Measurements from ENCODE around the gene SSBP4.
"Not testable (repeated sequence)": the region's sequence is repeated elsewhere in the genome, so short reads cannot be mapped to it uniquely, and the experiment has no call there.

SSBP4 gene

DNA sequence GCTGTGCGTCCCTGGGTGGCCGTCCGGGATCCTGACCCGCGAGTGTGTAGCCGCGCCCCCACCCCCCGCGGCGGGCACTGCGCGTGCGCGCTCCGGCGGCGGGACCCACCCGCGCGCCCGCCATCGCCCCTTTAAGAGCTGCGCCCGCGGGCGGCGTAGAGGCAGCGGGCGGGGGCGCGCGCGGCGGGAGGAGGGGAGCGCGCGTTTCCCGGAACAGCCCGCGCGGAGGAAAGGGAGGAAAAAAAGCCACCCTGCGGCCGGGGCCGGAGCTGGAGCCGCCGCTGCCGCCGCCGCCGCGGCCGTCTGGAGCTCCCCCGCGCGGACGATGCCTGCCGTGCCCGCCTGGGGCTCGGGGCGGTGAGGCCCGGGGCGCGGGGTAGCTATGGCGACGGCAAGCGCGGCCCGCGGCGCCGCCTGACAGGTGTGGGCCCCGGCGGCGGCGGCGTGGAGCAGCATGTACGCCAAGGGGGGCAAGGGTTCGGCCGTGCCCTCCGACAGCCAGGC is at the start of gene SSBP4:
SSBP4 (plus strand) TSS at position 204 of the 504 bp plus-strand sequence; CDS start at position 455, 251 bp downstream.
- in situ Hi-C loops (cut with MboI; ENCODE audit: low sequenced_read_pairs), result no loop called here

DNA sequence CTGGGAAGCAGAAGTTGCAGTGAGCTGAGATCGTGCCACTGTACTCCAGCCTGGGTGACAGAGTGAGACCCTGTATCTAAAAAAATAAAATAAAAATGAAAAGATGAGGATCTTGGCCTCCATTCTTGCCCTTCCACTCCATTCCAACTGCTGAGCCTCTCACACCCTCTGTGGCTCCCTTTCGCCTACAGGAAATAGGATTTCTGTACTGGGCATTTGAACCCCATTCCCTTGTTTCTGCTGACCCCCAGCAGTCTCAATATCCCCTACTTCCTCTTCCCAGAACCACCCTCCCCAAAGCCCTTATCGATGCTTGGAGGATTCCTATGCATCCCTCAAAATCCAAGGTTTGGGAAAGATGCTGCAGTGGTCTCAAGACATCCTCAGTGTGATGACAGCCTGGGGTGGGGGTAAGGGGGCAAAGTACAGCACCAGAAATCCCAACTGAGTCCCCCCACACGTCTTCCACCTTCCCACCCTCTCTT is 45.7 kb upstream of the SSBP4 start:
- in situ Hi-C loops (cut with MboI; ENCODE audit: low sequenced_read_pairs), result no loop called here

DNA sequence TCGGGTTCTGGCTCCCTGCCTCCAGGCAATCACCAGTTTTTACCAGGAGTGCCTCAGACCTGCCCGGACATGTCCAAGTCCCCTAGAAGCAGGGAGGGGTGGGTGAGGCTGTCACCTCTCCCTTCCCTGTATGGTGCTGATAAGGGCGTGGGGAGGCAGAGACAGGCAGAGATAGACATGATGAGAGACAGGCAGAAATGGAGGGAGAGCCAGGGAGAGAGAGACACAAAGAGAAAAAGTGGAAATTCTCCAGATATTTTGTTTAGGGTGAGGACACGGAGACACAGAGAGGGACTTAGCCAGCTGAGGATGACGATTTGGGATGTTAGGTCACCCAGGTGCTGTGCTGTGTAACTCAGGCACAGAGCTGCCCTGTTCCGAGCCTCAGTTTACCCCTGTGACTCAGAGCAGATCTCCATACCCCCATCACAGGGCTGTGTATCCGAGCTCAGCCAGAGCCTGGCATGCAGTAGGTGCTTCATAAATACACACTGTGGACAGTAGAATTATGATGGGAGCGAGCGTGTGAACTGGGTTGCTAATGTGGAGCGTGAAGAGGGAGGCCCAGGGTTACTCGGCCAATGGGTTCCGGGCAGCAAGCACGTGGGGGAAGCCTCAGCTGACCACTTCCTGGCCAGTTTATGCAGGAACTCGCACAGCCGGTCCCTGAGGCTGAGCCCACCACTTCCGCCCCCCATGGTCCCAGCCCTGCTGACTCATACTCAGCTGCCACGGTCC is 45.1 kb upstream of the SSBP4 start:
- in situ Hi-C loops (cut with MboI; ENCODE audit: low sequenced_read_pairs), result no loop called here

DNA sequence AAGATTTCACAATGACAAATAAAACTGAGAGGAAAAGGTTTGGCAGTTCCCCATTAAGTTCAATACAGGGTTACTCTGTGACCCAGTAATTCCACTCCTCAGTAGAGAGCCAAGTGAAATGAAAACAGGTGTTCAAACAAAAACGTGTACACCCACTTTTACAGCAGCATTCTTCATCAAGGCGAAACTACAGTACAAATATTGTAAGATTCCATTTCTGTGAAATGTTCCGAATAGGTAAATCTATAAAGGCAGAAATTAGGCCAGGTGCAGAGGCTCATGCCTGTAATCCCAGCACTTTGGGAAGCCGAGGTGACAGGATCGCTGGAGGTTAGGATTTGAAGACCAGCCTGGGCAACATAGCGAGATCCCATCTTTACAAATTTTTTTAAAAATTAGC is 42.2 kb upstream of the SSBP4 start:
- in situ Hi-C loops (cut with MboI; ENCODE audit: low sequenced_read_pairs), result no loop called here

DNA sequence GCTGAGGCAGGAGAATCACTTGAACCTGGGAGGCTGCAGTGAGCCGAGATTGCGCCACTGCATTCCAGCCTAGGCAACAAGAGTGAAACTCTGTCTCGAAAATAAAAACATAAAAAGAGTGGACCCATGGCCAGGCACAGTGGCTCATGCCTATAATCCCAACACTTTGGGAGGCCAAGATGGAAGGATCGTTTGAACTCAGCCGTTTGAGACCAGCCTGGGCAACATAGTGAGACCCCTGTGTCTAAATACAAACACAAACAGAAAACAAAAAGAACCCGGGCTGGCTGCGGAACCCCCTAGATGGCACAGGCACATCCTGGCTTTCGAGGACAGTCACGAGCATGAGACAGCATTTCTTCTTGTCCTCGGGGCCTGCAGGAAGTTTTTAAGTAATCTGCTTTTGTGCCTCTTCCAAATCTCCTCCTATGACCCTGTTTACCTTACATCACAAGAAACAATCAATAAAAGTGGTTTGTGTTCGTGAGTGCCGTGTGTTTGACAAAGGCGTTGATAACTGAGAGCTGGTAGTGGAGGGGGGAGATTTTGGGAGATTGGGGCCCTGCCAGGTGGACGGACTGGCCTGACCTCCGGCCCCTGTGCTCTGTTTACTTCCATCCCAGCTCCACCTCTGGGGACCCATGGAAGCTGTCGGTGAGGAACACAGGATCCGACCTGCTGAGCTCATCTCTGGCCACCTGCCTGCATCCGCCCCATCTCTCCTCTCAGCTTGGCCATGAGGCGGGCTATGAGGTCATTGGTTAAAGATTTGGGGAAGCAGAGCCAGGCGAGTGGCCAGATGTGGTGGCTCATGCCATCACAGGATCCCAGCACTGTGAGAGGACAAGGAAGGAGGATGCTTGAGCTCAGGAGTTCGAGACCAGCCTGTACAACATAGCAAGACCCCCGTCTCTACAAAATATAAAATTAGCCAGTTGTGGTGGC is 39.1 kb upstream of the SSBP4 start:
- in situ Hi-C loops (cut with MboI; ENCODE audit: low sequenced_read_pairs), result no loop called here

DNA sequence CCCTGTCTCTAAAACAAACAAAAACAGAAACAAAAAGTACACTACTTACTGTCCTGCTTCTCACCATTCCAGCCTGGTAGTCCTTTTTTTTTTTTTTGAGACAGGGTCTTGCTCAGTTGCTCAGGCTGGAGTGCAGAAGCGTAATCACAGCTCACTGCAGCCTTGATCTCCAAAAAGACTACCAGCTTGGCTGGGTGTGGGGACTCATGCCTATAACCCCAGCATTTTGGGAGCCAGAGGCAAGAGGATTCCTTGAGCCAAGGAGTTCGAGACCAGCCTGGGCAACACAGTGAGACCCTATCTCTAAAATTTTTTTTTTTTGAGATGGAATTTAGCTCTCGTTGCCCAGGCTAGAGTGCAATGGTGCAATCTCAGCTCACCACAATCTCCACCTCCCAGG is 38.4 kb upstream of the SSBP4 start:
- in situ Hi-C loops (cut with MboI; ENCODE audit: low sequenced_read_pairs), result no loop called here

DNA sequence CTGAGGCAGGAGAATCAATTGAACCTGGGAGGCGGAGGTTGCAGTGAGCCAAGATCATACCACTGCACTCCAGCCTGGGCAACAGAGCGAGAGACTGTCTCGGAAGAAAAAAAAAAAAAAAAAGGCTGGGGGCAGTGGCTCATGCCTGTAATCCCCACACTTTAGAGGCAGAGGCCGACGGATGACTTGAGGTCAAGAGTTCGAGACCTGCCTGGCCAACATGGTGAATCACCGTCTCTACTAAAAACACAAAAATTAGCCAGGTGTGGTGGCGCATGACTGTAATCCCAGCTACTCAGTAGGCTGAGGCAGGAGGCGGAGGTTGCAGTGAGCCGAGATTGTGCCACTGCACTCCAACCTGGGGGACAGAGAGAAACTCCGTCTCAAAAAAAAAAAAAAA is 35.6 kb upstream of the SSBP4 start:
- in situ Hi-C loops (cut with MboI; ENCODE audit: low sequenced_read_pairs), result not testable (repeated sequence)

DNA sequence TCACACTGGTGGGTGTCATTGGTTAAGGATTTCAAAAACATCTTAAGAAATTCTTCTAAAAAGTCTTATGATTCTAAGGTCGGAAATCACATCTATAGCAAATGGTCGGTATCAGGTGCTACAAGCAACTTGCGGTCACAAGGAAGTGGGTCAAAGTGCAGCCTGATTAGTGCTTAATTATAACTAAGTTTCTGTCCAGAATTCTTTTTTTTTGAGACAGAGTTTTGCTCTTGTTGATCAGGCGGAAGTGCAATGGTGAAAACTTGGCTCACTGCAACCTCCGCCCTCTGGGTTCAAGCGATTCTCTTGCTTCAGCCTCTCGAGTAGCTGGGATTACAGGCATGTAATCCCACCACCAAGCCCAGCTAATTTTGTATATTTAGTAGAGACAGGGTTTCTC is 34.4 kb upstream of the SSBP4 start:
- in situ Hi-C loops (cut with MboI; ENCODE audit: low sequenced_read_pairs), result no loop called here

DNA sequence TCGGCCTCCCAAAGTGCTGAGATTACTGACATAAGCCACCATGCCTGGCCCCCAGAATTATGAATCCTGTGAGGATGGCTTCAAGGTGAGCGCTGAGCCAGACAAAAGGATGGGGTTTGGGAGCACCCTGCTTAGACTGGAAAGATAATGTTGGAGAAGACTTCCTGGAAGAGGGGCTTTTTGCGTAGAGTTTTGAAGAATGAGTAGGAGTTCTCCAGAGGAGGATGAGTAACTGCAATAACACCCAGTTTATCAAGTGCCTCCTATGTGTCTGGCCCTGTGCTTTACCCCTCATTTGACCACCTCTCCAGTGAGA is 33.9 kb upstream of the SSBP4 start:
- in situ Hi-C loops (cut with MboI; ENCODE audit: low sequenced_read_pairs), result no loop called here

DNA sequence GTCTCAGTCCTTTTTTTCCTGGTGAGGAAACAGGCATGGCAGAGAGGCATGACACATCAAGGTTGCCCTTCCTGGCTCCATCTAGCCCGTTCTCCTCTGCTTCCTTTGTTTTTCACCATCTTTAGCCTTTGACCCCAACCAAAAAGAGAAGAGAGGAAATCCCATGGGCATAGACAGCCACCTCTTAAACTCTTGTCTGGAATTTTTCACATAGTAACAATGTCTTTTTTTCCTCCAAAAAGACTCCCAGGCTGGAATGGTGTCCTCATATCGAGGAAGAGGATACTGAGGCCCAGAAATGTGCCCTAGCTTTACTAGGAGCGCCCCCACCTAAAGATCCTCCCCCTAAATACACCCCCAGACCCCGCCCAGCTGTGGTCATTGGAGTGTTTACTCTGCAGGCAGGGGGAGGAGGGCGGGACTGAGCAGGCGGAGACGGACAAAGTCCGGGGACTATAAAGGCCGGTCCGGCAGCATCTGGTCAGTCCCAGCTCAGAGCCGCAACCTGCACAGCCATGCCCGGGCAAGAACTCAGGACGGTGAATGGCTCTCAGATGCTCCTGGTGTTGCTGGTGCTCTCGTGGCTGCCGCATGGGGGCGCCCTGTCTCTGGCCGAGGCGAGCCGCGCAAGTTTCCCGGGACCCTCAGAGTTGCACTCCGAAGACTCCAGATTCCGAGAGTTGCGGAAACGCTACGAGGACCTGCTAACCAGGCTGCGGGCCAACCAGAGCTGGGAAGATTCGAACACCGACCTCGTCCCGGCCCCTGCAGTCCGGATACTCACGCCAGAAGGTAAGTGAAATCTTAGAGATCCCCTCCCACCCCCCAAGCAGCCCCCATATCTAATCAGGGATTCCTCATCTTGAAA is 33.3 kb upstream of the SSBP4 start, which contains the start of gene GDF15:
GDF15 (plus strand) TSS at position 484 of the 868 bp plus-strand sequence; CDS start at position 516, 32 bp downstream.
- in situ Hi-C loops (cut with MboI; ENCODE audit: low sequenced_read_pairs), result no loop called here

DNA sequence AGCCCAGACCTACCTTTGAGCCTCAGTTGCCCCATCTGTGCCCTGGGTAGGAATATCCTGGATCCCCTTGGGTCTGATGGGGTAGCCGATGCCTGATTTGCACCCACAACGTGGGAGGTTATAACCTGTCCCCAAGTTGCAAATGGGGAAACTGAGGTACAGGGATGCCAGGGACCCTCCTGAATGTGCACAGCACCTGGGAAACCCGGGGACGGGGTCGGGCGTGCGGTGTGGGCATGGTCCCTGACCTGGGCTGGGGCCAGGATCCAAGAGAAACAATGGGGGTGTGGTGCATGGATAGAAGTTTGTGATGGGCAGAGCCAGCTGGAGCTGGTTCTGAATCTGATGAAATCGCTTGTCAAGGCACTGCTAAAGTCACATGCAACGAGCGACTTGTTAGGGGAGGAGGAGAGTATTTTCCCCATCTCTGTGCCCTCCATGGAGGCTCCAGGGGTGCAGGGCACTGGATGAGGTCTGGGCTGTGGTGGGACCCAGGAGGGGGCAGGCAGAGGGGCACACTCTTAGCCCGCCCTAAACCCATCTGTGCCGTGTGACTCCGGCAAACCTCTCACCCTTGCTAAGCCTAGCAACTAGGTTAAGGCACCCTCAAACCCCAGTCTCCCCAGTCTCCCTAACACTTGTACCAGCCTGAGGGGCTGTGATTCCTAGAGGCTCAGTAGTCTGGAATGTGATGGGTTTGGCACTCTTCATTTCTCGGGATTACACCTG is 32.5 kb upstream of the SSBP4 start:
- in situ Hi-C loops (cut with MboI; ENCODE audit: low sequenced_read_pairs), result no loop called here

DNA sequence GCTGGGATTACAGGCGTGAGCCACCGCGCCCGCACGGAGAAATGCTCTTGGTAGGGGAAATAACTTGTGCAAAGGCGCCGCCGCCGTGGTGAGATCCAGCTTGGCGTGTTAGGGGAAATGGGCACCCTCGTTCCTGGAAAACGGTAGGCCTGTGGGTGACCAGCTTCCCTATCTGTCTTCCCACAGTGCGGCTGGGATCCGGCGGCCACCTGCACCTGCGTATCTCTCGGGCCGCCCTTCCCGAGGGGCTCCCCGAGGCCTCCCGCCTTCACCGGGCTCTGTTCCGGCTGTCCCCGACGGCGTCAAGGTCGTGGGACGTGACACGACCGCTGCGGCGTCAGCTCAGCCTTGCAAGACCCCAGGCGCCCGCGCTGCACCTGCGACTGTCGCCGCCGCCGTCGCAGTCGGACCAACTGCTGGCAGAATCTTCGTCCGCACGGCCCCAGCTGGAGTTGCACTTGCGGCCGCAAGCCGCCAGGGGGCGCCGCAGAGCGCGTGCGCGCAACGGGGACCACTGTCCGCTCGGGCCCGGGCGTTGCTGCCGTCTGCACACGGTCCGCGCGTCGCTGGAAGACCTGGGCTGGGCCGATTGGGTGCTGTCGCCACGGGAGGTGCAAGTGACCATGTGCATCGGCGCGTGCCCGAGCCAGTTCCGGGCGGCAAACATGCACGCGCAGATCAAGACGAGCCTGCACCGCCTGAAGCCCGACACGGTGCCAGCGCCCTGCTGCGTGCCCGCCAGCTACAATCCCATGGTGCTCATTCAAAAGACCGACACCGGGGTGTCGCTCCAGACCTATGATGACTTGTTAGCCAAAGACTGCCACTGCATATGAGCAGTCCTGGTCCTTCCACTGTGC is 30.9 kb upstream of the SSBP4 start:
- in situ Hi-C loops (cut with MboI; ENCODE audit: low sequenced_read_pairs), result no loop called here

DNA sequence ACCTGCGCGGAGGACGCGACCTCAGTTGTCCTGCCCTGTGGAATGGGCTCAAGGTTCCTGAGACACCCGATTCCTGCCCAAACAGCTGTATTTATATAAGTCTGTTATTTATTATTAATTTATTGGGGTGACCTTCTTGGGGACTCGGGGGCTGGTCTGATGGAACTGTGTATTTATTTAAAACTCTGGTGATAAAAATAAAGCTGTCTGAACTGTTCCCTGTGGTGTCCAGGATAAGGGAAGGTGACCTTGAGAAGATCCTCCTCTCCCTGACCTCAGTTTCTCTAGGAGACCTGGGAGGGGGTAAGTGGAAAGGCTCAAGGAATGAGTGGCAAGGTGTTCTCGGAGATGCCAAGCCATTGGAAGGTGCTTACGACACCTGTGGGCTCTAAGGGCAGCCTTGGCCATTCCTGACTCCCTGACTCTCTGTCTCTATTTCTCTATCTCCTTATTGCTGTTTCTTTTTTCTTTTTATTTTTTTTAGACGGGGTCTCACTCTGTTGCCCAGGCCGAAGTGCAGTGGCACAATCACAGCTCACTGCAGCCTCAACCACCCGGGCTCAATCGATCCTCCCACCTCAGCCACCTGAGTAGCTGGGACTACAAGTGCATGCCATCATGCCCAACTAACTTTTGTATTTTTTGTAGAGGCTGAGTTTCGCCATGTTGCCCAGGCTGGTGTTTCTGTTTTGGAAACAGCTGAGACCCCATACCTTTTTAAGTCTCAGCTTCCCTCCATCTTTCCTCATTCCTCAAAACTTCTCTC is 30.1 kb upstream of the SSBP4 start:
- in situ Hi-C loops (cut with MboI; ENCODE audit: low sequenced_read_pairs), result no loop called here

DNA sequence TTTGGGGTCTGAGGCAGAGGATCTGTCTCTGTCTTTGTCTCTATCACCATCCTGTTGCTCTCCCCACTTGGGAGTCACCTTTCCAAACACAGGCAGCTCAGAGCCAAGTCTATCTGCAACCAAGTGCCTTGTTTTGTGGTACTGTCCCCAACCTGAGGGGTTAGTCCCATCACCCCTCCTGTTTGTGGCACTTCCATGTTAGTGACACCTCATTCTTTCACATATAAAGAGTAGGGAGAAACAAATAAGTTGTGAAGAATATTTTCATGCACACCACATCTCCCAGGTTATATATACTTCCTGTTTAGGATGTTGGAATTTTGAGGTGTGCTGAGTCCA is 29.5 kb upstream of the SSBP4 start:
- in situ Hi-C loops (cut with MboI; ENCODE audit: low sequenced_read_pairs), result no loop called here

DNA sequence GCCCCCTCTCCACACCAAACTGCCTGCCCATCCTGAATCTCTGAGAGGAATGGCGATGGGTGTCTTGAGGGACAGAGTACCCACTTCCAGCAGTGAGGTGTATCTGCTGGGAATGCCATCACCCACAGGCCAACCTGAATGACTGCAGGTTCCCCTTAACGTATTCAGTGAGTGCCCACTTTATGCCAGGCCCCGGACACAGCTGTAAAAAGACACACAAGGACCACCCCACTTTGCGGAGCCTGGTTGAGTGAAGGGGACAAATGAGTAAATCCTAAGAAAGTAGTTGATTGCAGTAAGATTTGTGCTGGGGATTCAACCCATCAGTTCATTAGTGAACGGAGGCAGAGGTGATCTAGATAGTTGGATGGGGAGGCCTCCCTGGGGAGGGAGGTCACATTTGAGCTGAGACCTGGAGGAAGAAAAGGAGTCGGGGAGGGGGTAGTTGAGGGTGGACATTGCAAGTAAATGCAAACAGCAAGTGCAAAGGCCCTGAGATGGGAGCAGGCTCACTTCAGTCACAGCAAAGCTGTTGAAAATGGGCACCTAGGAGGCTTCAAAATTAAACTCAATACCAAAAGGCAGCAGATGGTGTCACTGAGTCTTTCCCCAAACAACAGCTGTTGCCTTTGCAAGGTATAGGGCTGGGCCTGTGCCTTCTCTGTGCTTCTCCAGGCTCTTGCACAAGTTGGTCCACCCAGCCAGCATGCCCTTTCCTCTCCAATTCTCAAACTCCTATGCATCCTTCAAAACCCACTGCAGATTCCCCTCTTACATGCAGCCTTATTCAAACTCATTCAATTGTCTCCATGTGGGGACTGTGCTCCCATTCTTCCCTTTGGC is 28.9 kb upstream of the SSBP4 start:
- in situ Hi-C loops (cut with MboI; ENCODE audit: low sequenced_read_pairs), result no loop called here

DNA sequence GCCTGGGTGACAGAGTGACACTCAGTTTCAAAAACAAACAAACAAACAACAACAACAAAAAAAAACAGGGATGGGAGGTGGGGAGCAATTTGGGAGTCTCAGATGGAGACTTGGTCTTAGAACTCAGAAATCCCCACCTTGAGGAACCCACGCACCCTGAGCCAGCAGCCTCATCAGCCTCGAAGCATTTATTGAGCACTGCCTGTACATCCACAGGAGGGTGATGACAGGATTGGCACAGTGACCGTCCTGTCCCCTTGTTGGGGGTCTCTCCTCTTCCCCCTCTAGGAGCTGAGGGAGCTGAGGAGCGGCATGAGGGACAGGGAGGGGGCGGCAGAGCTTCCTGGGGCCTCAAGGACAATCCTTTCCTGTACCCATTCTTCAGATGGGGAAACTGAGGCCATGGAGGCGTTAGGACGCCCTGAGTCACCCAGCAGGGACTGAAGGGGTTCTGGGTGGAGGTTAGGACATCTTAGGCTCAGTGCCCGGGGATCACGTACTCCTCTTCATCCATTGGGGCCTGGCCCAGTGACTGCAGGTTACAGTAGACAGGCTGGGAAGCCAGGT is 27.6 kb upstream of the SSBP4 start:
- in situ Hi-C loops (cut with MboI; ENCODE audit: low sequenced_read_pairs), result no loop called here

DNA sequence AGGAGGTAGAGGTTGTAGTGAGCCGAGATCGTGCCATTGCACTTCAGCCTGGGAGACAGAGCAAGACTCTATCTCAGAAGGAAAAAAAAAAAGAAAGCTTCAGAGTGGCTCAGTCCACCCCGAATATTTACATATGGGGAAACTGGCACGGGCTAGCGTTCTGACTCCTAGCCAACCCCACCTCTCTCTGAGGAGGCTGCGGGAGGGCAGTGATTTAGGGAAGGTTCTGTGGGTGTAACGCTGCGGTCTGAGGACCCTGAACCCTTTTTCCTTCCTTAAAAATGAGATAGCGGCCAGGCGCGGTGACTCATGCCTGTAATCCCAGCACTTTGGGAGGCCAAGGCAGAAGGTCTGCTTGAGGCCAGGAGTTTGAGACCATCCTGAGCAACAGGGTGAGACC is 26.8 kb upstream of the SSBP4 start:
- in situ Hi-C loops (cut with MboI; ENCODE audit: low sequenced_read_pairs), result no loop called here

Data from HL-60/S4 treated with retinoic acid at 250 ng/mL for 4 days and 3 days (cell line).